Epithelial cell of proximal tubule (primary cell): ENCODE measurements around the gene TREML1. TPM values are rescaled to one million over a fixed set of nuclear protein-coding genes. Genes with fewer than 3 reads are reported as not detected.
"Not testable (repeated sequence)": the region's sequence is repeated elsewhere in the genome, so short reads cannot be mapped to it uniquely, and the experiment has no call there.

Experiments used
- DNase-seq: peaks from one replicate; pipeline ENCODE4 v3.0.0-alpha.2; 2011; ENCODE audit warnings: low read depth
- H3K4me3 ChIP-seq: 2 replicates; pipeline ENCODE4 v1.5.1; 2011; ENCODE audit warnings: low read depth, mild to moderate bottlenecking, low read length
- CTCF ChIP-seq: conservative IDR thresholded peaks from 2 replicates; pipeline ENCODE4 v1.5.1; 2012; ENCODE audit warnings: low read depth, mild to moderate bottlenecking, low read length
- total RNA-seq: library from RNA; depleted of rRNA; stranded (reverse); fragments of >200 nt; gene quantifications from 2 replicates; pipeline ENCODE4 v1.2.3, GENCODE V29; 2015

The TREML1 gene
- total RNA-seq, 1 donor from 2014 or later = not detected

GRCh38 chr6:41122373-41122772 lies 31.8 kb downstream of the TREML1 start:
- no peak for DNase-seq
- no peak for TF ChIP-seq CTCF
- no peak overlapping the region for H3K4me3 ChIP-seq

GRCh38 chr6:41120058-41120457 lies 34.1 kb downstream of the TREML1 start:
- H3K4me3 ChIP-seq = no peak overlapping the region
- no peak for TF ChIP-seq CTCF
- no peak for DNase-seq

- no peak for DNase-seq
Measured at GRCh38 chr6:41119508-41119907, 34.6 kb downstream of the TREML1 start.

GRCh38 chr6:41115027-41115426 lies 39.1 kb downstream of the TREML1 start:
- H3K4me3 ChIP-seq, DNase-seq: not testable (repeated sequence)

More at GRCh38 chr6:41119508-41119907, 34.6 kb downstream of the TREML1 start:
- TF ChIP-seq CTCF = no peak
- no peak overlapping the region for H3K4me3 ChIP-seq

GRCh38 chr6:41111017-41111416 lies 43.1 kb downstream of the TREML1 start:
- no peak for TF ChIP-seq CTCF
- DNase-seq = no peak
- H3K4me3 ChIP-seq = no peak overlapping the region

- H3K4me3 ChIP-seq = no peak overlapping the region
- no peak for DNase-seq
- no peak for TF ChIP-seq CTCF
Measured at GRCh38 chr6:41103847-41104246, 50.3 kb downstream of the TREML1 start.

GRCh38 chr6:41100871-41101287 lies 53.3 kb downstream of the TREML1 start:
- DNase-seq = no peak
- no peak overlapping the region for H3K4me3 ChIP-seq
- no peak for TF ChIP-seq CTCF

Other genes with a start within 250 kb of the TREML1 start
- gene UNC5CL, start 115.1 kb downstream of the TREML1 start, total RNA-seq = 0.58 and 2.2 TPM in 2 replicates
- not detected in 2 replicates for gene TSPO2, start 111.9 kb downstream of the TREML1 start, total RNA-seq
- not detected in 2 replicates for gene APOBEC2, start 101.1 kb downstream of the TREML1 start, total RNA-seq
- 15.7 and 19.5 TPM in 2 replicates for gene OARD1, start 82.0 kb downstream of the TREML1 start, total RNA-seq
- gene NFYA, start 81.4 kb downstream of the TREML1 start, total RNA-seq = 9.1 and 23.9 TPM in 2 replicates
- gene TREM2, start 8.8 kb upstream of the TREML1 start, total RNA-seq = not detected in 2 replicates
- 0.07 TPM in 1 of 2 replicates, not detected in the other for gene TREML2, start 46.8 kb upstream of the TREML1 start, total RNA-seq
- not detected in 2 replicates for gene TREML4, start 74.0 kb upstream of the TREML1 start, total RNA-seq
- gene TREM1, start 132.3 kb upstream of the TREML1 start, total RNA-seq = 2.0 TPM in 1 of 2 replicates, not detected in the other
- gene NCR2, start 181.3 kb upstream of the TREML1 start, total RNA-seq = not detected in 2 replicates